Hematopoietic multipotent progenitor cell (in vitro differentiated cells): ENCODE measurements around the gene SH3PXD2A. TPM values are rescaled to one million over a fixed set of nuclear protein-coding genes. Genes with fewer than 3 reads are reported as not detected.

Experiments
- DNase-seq, 3 donors: peaks; one replicate each; pipeline ENCODE4 v3.0.0-alpha.2; 2011 to 2015; ENCODE audit warnings: low read depth in 2 of 3, low spot score in 2 of 3
- total RNA-seq: library from RNA; depleted of rRNA; stranded (reverse); fragments of >200 nt; gene quantifications from one replicate; pipeline ENCODE4 v1.2.3, GENCODE V29; 2012

SH3PXD2A gene
- total RNA-seq, 1 donor, result 2.7 TPM

GRCh38 chr10:103877861-103878260, 22.5 kb upstream of the SH3PXD2A start:
- no peak for DNase-seq

- no peak for DNase-seq
Observed at GRCh38 chr10:103876155-103876554, 20.8 kb upstream of the SH3PXD2A start.

- no peak for DNase-seq
Observed at GRCh38 chr10:103874730-103875129, 19.4 kb upstream of the SH3PXD2A start.

- no peak for DNase-seq
Observed at GRCh38 chr10:103872137-103872931, 17.0 kb upstream of the SH3PXD2A start.

GRCh38 chr10:103871006-103871405, 15.6 kb upstream of the SH3PXD2A start:
- DNase-seq, result no peak

GRCh38 chr10:103870516-103870915, 15.1 kb upstream of the SH3PXD2A start:
- DNase-seq, result no peak

- DNase-seq, result no peak
Observed at GRCh38 chr10:103869336-103869735, 14.0 kb upstream of the SH3PXD2A start.

- no peak for DNase-seq
Observed at GRCh38 chr10:103868200-103868599, 12.8 kb upstream of the SH3PXD2A start.

- DNase-seq, result no peak
Observed at GRCh38 chr10:103861505-103861904, 6.1 kb upstream of the SH3PXD2A start.

GRCh38 chr10:103859161-103860086, 4.0 kb upstream of the SH3PXD2A start:
- DNase-seq, result peak; percentile 19 to 75 (median 44)

GRCh38 chr10:103858360-103858759, 3.0 kb upstream of the SH3PXD2A start:
- no peak for DNase-seq

- no peak for DNase-seq
Observed at GRCh38 chr10:103856797-103857170, 1.4 kb upstream of the SH3PXD2A start.

GRCh38 chr10:103855852-103856796, 748 bp upstream of the SH3PXD2A start:
- DNase-seq, result no peak

GRCh38 chr10:103854686-103855391, 537 bp downstream of the SH3PXD2A start:
- DNase-seq, result peak in 2 of 3 donors; percentile 19 to 25

- DNase-seq, result peak in 2 of 3 donors; percentile 26 to 35
Observed at GRCh38 chr10:103854265-103854685, 1.1 kb downstream of the SH3PXD2A start.

- no peak for DNase-seq
Observed at GRCh38 chr10:103853428-103854264, 1.7 kb downstream of the SH3PXD2A start.

GRCh38 chr10:103852856-103853255, 2.5 kb downstream of the SH3PXD2A start:
- DNase-seq, result no peak

- DNase-seq, result no peak
Observed at GRCh38 chr10:103852189-103852711, 3.1 kb downstream of the SH3PXD2A start.

- DNase-seq, result no peak
Observed at GRCh38 chr10:103851261-103851660, 4.1 kb downstream of the SH3PXD2A start.
